Upper lobe of left lung (tissue), 6 donors: ENCODE results near the gene SPATA2. TPM values are rescaled to one million over a fixed set of nuclear protein-coding genes. Genes with fewer than 3 reads are reported as not detected.

Experiments
- ATAC-seq, 2 donors: fragments of 200-7000 bp; cut with Tn5 transposase; one replicate each; pipeline ENCODE4 v1.9.1; 2022; ENCODE audit warnings: mild to moderate bottlenecking in 2 of 2, moderate library complexity in 2 of 2; ENCODE audit not compliant: low FRiP score in 2 of 2
- DNase-seq, 2 donors: peaks; one replicate each; pipeline ENCODE4 v3.0.0-alpha.2; 2019 to 2020
- H3K27ac ChIP-seq, 4 donors: fragments of 200-600 bp; sonication (generic); one replicate each; pipeline ENCODE4 v1.5.1; 2016 to 2019
- H3K27me3 ChIP-seq, 4 donors: fragments of 200-600 bp; sonication (generic); one replicate each; pipeline ENCODE4 v1.5.1; 2017 to 2019
- H3K36me3 ChIP-seq, 4 donors: fragments of 200-600 bp; sonication (generic); one replicate each; pipeline ENCODE4 v1.5.1; 2016 to 2019
- H3K4me1 ChIP-seq, 4 donors: fragments of 200-600 bp; sonication (generic); one replicate each; pipeline ENCODE4 v1.5.1; 2018 to 2019
- H3K4me3 ChIP-seq, 4 donors: fragments of 200-600 bp; sonication (generic); one replicate each; pipeline ENCODE4 v1.5.1; 2017 to 2019; ENCODE audit warnings: mild to moderate bottlenecking in 2 of 4, moderate library complexity in 1 of 4
- H3K9me3 ChIP-seq, 4 donors: fragments of 200-600 bp; sonication (generic); one replicate each; pipeline ENCODE4 v1.5.1; 2018 to 2019
- CTCF ChIP-seq, 6 experiments: fragments of 450-650 bp in 4 of 6; fragments of 200-600 bp in 2 of 6; sonication (generic) in 2 of 6; IDR thresholded peaks; one replicate each; pipeline ENCODE4 v1.5.1; 2016 to 2019; ENCODE audit warnings: antibody characterized with exemption in 6 of 6
- EP300 ChIP-seq, 4 donors: sonication (generic); formaldehyde crosslinking; IDR thresholded peaks; one replicate each; pipeline ENCODE4 v1.5.1; 2017; ENCODE audit warnings: antibody characterized with exemption in 4 of 4, control low read depth in 2 of 4
- POLR2A ChIP-seq, 4 donors: fragments of 450-650 bp; IDR thresholded peaks; one replicate each; pipeline ENCODE4 v1.5.1; 2016 to 2017; ENCODE audit warnings: antibody characterized with exemption in 4 of 4, mild to moderate bottlenecking in 2 of 4
- POLR2AphosphoS5 ChIP-seq, 2 donors: sonication (generic); formaldehyde crosslinking; IDR thresholded peaks; one replicate each; pipeline ENCODE4 v1.5.1; 2017; ENCODE audit warnings: antibody characterized with exemption in 2 of 2
- WGBS, 2 donors: methylation state at CpG; one replicate each; pipeline ENCODE4 v1.1.5; 2017 to 2018; 5-methylcytosine and 5-hydroxymethylcytosine counted together
- total RNA-seq, 6 donors: library from RNA; depleted of rRNA in 4 of 6; stranded (reverse); fragments of >200 nt in 4 of 6; gene quantifications; one replicate each; pipeline versions ENCODE4 v1.1.0 to v1.2.1, GENCODE V29; 2016 to 2021
- donor health status: DM: no; HTN: no; CAD: no; lungs with moderate emphysema.
- donor health status: DM: no; HTN: yes; CAD: no; lungs with severe emphysema.

Gene SPATA2
- total RNA-seq, 6 donors from 2014 or later, result 5.1 to 9.4 (median 6.4) TPM

GRCh38 chr20:49894073-49894470 lies 21.3 kb downstream of the SPATA2 start:
- 53 to 59% methylated on average over 6 of the region's 6 CpGs for WGBS, 2 donors
- no peak for DNase-seq
- peaks cover 43 to 64% (median 50%) of the 10 kb centered on the region in 4 donors for H3K4me1 ChIP-seq

GRCh38 chr20:49893242-49894072 lies 21.9 kb downstream of the SPATA2 start:
- Histone ChIP-seq H3K27me3 (no peaks in the 10 kb centered on the region), H3K4me1 (peaks cover 46 to 69% (median 56%) of the 10 kb centered on the region in 4 donors), H3K4me3 (peak overlapping the region in 1 of 4 donors; percentile 0), H3K27ac (peak overlapping the region; percentile 32 to 53 (median 42)), H3K9me3 (no peaks in the 10 kb centered on the region), H3K36me3 (peaks cover 0 to 4% (median under 1%) of the 10 kb centered on the region in 4 donors)
- 69 to 71% methylated on average over 11 to 12 of the region's 12 CpGs for WGBS, 2 donors
- ATAC-seq (no peak), DNase-seq (peak in 1 of 2 donors; percentile 34)
- TF ChIP-seq EP300 (IDR thresholded peaks at IDR 0.05), result no peak

More at GRCh38 chr20:49894073-49894470, 21.3 kb downstream of the SPATA2 start:
- Histone ChIP-seq H3K36me3 (no peaks in the 10 kb centered on the region), H3K9me3 (no peaks in the 10 kb centered on the region), H3K4me3 (peak overlapping the region in 1 of 4 donors; percentile 0), H3K27me3 (no peaks in the 10 kb centered on the region), H3K27ac (peak overlapping the region in 2 of 4 donors; percentile 32 to 47)
- ATAC-seq, result no peak
- TF ChIP-seq EP300 (IDR thresholded peaks at IDR 0.05) (no peak), POLR2AphosphoS5 (IDR thresholded peaks at IDR 0.05) (no peak), CTCF (IDR thresholded peaks at IDR 0.05) (no peak), POLR2A (IDR thresholded peaks at IDR 0.05) (no peak)

- H3K27ac ChIP-seq, result peak overlapping the region in 3 of 4 donors; percentile 38 to 53 (median 47)
- ATAC-seq, result peak in 1 of 2 donors; percentile 40
- peaks cover 51 to 74% (median 63%) of the 10 kb centered on the region in 4 donors for H3K4me1 ChIP-seq
- 72 to 83% methylated on average over 11 of the region's 11 CpGs for WGBS, 2 donors
- H3K27me3 ChIP-seq, result no peaks in the 10 kb centered on the region
- no peaks in the 10 kb centered on the region for H3K9me3 ChIP-seq
- DNase-seq, result peak in 1 of 2 donors; percentile 46
- no peak overlapping the region for H3K4me3 ChIP-seq
- peaks cover 0 to 11% (median 6%) of the 10 kb centered on the region in 4 donors for H3K36me3 ChIP-seq
- no peak for TF ChIP-seq EP300 (IDR thresholded peaks at IDR 0.05)
- no peak for TF ChIP-seq POLR2AphosphoS5 (IDR thresholded peaks at IDR 0.05)
These were observed 22.5 kb downstream of the SPATA2 start for GRCh38 chr20:49892817-49893216.

GRCh38 chr20:49892260-49892659 lies 23.1 kb downstream of the SPATA2 start:
- no peak for TF ChIP-seq CTCF (IDR thresholded peaks at IDR 0.05)
- TF ChIP-seq POLR2A (IDR thresholded peaks at IDR 0.05), result no peak
- no peak for TF ChIP-seq POLR2AphosphoS5 (IDR thresholded peaks at IDR 0.05)
- TF ChIP-seq EP300 (IDR thresholded peaks at IDR 0.05), result no peak
- Histone ChIP-seq H3K27me3 (no peaks in the 10 kb centered on the region), H3K36me3 (peaks cover 0 to 15% (median 8%) of the 10 kb centered on the region in 4 donors), H3K4me1 (peaks cover 56 to 77% (median 68%) of the 10 kb centered on the region in 4 donors), H3K27ac (peak overlapping the region in 2 of 4 donors; percentile 11 to 45), H3K9me3 (no peaks in the 10 kb centered on the region), H3K4me3 (no peak overlapping the region)
- 55 to 77% methylated on average over 7 to 8 of the region's 9 CpGs for WGBS, 2 donors
- ATAC-seq (no peak), DNase-seq (peak in 1 of 2 donors; percentile 68)

GRCh38 chr20:49891476-49892110 lies 23.7 kb downstream of the SPATA2 start:
- Histone ChIP-seq H3K36me3 (peaks cover 0 to 21% (median 12%) of the 10 kb centered on the region in 4 donors), H3K4me3 (no peak overlapping the region), H3K27ac (peak overlapping the region in 1 of 4 donors; percentile 21), H3K27me3 (no peaks in the 10 kb centered on the region), H3K4me1 (peaks cover 58 to 84% (median 70%) of the 10 kb centered on the region in 4 donors), H3K9me3 (no peaks in the 10 kb centered on the region)
- ATAC-seq, result no peak
- peak in 1 of 2 donors; percentile 44 for DNase-seq
- 88 to 89% methylated on average over 12 to 13 of the region's 13 CpGs for whole genome bisulfite sequencing, 2 donors
- TF ChIP-seq POLR2AphosphoS5 (IDR thresholded peaks at IDR 0.05) (no peak), POLR2A (IDR thresholded peaks at IDR 0.05) (no peak), EP300 (IDR thresholded peaks at IDR 0.05) (no peak), CTCF (IDR thresholded peaks at IDR 0.05) (no peak)
